A673 (cell line): ENCODE measurements around the gene GAN. TPM values are rescaled to one million over a fixed set of nuclear protein-coding genes. Genes with fewer than 3 reads are reported as not detected.

Source experiments
- BruUV-seq: library from RNA; stranded (reverse); fragments of 400-500 nt; replicated peaks from 2 replicates; lab custom pipeline; 2021; lab: Mats Ljungman, UMichigan
- CTCF ChIA-PET: fragments of 300-600 bp; sonication (Branson Sonifier 250); formaldehyde crosslinking; loops from one replicate; lab custom pipeline; 2022; ENCODE audit warnings: antibody characterized with exemption; lab: Charles Lee
- POLR2A ChIA-PET: fragments of 300-600 bp; sonication (Branson Sonifier 250); formaldehyde crosslinking; loops from one replicate; lab custom pipeline; 2022; ENCODE audit warnings: antibody characterized with exemption; ENCODE audit not compliant: low non-redundant PET; lab: Charles Lee
- DNase-seq: peaks from one replicate; pipeline ENCODE4 v3.0.0-alpha.2; 2015; ENCODE audit warnings: low spot score
- H3K27ac ChIP-seq: fragments of 200-600 bp; sonication (generic); 2 replicates; pipeline ENCODE4 v1.5.1; 2016; ENCODE audit warnings: mixed run types, low read depth, mild to moderate bottlenecking, mixed read lengths, antibody characterized with exemption, low read length; ENCODE audit not compliant: poor library complexity, severe bottlenecking
- H3K27me3 ChIP-seq: fragments of 200-600 bp; sonication (generic); replicated peaks from 2 replicates; pipeline ENCODE4 v1.6.1; 2017; ENCODE audit warnings: mixed run types, low read depth, mild to moderate bottlenecking, mixed read lengths, antibody characterized with exemption, low read length; ENCODE audit not compliant: insufficient read depth, poor library complexity
- H3K36me3 ChIP-seq: fragments of 200-600 bp; sonication (generic); 2 replicates; pipeline ENCODE4 v1.6.1; 2016; ENCODE audit warnings: mixed run types, mild to moderate bottlenecking, mixed read lengths, antibody characterized with exemption, low read length; ENCODE audit not compliant: insufficient read depth, poor library complexity, severe bottlenecking
- H3K4me1 ChIP-seq: fragments of 200-600 bp; sonication (generic); 2 replicates; pipeline ENCODE4 v1.6.1; 2017; ENCODE audit warnings: mixed run types, mild to moderate bottlenecking, mixed read lengths, antibody characterized with exemption, low read length; ENCODE audit not compliant: insufficient read depth, poor library complexity, severe bottlenecking
- H3K4me3 ChIP-seq: fragments of 200-600 bp; sonication (generic); 2 replicates; pipeline ENCODE4 v1.5.1; 2016; ENCODE audit warnings: low read depth, mixed run types, mild to moderate bottlenecking, mixed read lengths, low read length; ENCODE audit not compliant: poor library complexity, severe bottlenecking
- H3K9me3 ChIP-seq: fragments of 200-600 bp; sonication (generic); 2 replicates; pipeline ENCODE4 v1.6.1; 2016; ENCODE audit warnings: mixed run types, low read depth, mild to moderate bottlenecking, mixed read lengths, antibody characterized with exemption, low read length; ENCODE audit not compliant: poor library complexity, severe bottlenecking
- EZH2 ChIP-seq: fragments of 200-600 bp; sonication (generic); IDR thresholded peaks from 2 replicates; pipeline ENCODE4 v1.6.1; 2017; ENCODE audit warnings: borderline replicate concordance, low read depth, mild to moderate bottlenecking, mixed read lengths, antibody characterized with exemption, low read length; ENCODE audit not compliant: poor library complexity, severe bottlenecking
- intact Hi-C: fragments of 100-400 bp; cut with micrococcal nuclease; formaldehyde crosslinking; loops from one replicate; pipeline ENCODE4 v1.10.0; 2022; ENCODE audit not compliant: unreplicated experiment
- total RNA-seq: library from RNA; stranded (reverse); gene quantifications from 2 replicates; pipeline ENCODE4 v1.2.3, GENCODE V29; 2021
- TF ChIP-seq, protein P1 (sequence below): fragments of 300-800, 200-600 bp; sonication (generic); conservative IDR thresholded peaks from 2 replicates; pipeline ENCODE4 v1.5.1; 2017; ENCODE audit warnings: low read depth, mild to moderate bottlenecking, antibody characterized with exemption, low read length, moderate library complexity, mixed read lengths

GAN gene
- total RNA-seq, 1 experiment from 2014 or later = 18.0 TPM

- H3K36me3 ChIP-seq = no peaks in the 10 kb centered on the region
- peaks cover 28% of the 10 kb centered on the region for H3K9me3 ChIP-seq
- no peak for DNase-seq
- H3K4me1 ChIP-seq = no peaks in the 10 kb centered on the region
- BruUV-seq = no TSS peak
- ChIA-PET CTCF (interaction anchor here (0.7 kb wide), 1 partner anchor 120 kb away, joined by 4 read pairs; no protein-coding TSS in a partner anchor), POLR2A (no interaction called here)
- no peak overlapping the region for H3K4me3 ChIP-seq
- no peak for TF ChIP-seq EZH2
- TF ChIP-seq, protein P1, sequence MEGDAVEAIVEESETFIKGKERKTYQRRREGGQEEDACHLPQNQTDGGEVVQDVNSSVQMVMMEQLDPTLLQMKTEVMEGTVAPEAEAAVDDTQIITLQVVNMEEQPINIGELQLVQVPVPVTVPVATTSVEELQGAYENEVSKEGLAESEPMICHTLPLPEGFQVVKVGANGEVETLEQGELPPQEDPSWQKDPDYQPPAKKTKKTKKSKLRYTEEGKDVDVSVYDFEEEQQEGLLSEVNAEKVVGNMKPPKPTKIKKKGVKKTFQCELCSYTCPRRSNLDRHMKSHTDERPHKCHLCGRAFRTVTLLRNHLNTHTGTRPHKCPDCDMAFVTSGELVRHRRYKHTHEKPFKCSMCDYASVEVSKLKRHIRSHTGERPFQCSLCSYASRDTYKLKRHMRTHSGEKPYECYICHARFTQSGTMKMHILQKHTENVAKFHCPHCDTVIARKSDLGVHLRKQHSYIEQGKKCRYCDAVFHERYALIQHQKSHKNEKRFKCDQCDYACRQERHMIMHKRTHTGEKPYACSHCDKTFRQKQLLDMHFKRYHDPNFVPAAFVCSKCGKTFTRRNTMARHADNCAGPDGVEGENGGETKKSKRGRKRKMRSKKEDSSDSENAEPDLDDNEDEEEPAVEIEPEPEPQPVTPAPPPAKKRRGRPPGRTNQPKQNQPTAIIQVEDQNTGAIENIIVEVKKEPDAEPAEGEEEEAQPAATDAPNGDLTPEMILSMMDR = peak; percentile 48
- intact Hi-C loops = no loop called here
- H3K27ac ChIP-seq = no peak overlapping the region
- H3K27me3 ChIP-seq = no peaks in the 10 kb centered on the region
Measured at GRCh38 chr16:81350306-81350615, 35.5 kb downstream of the GAN start.

- TF ChIP-seq EZH2 = no peak
- TF ChIP-seq, protein P1 = no peak
- Histone ChIP-seq H3K36me3 (peaks cover 7% of the 10 kb centered on the region), H3K9me3 (no peaks in the 10 kb centered on the region), H3K27me3 (no peaks in the 10 kb centered on the region), H3K4me3 (no peak overlapping the region), H3K27ac (no peak overlapping the region), H3K4me1 (no peaks in the 10 kb centered on the region)
- BruUV-seq = no TSS peak
- intact Hi-C loops = no loop called here
- POLR2A ChIA-PET = no interaction called here
- CTCF ChIA-PET = interaction anchor here (0.7 kb wide), 1 partner anchor 28 kb away, joined by 3 read pairs; no protein-coding TSS in a partner anchor
- DNase-seq = no peak
Measured at GRCh38 chr16:81353895-81354294, 39.1 kb downstream of the GAN start.

GRCh38 chr16:81357711-81358260 lies 43.0 kb downstream of the GAN start:
- Histone ChIP-seq H3K9me3 (no peaks in the 10 kb centered on the region), H3K4me3 (no peak overlapping the region), H3K36me3 (peaks cover 9% of the 10 kb centered on the region), H3K4me1 (no peaks in the 10 kb centered on the region), H3K27me3 (no peaks in the 10 kb centered on the region), H3K27ac (no peak overlapping the region)
- intact Hi-C loops = no loop called here
- CTCF ChIA-PET = no interaction called here
- POLR2A ChIA-PET = no interaction called here
- DNase-seq = no peak
- BruUV-seq = no TSS peak
- TF ChIP-seq EZH2 = no peak
- TF ChIP-seq, protein P1 = no peak
